Measurements from ENCODE around the gene C1QTNF1.

DNA sequence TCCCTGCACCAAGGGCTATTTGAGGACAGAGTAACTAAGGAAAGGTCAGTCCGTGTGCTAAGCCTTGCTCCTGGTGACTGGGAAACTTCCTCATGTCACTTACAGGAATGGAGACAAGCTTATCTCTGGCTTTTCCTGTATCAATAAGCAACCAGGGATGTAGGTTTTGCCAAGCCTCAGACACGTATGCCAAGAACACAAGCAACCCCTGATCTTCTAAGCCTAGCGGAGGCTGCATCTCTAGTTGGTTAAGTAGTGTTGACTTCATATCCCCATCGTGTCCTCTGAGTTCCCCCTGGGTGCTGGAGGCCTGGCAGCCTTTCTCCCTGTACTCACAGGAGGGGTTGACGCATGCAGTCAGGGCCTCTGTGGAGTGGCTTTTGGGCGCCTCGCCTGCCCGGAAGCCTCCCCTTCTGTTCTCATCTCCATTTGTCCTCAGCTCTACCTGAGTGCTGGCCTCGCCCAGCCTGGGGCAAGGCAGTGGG is 1.4 kb upstream of the C1QTNF1 start:
- TF ChIP-seq, protein P1, sequence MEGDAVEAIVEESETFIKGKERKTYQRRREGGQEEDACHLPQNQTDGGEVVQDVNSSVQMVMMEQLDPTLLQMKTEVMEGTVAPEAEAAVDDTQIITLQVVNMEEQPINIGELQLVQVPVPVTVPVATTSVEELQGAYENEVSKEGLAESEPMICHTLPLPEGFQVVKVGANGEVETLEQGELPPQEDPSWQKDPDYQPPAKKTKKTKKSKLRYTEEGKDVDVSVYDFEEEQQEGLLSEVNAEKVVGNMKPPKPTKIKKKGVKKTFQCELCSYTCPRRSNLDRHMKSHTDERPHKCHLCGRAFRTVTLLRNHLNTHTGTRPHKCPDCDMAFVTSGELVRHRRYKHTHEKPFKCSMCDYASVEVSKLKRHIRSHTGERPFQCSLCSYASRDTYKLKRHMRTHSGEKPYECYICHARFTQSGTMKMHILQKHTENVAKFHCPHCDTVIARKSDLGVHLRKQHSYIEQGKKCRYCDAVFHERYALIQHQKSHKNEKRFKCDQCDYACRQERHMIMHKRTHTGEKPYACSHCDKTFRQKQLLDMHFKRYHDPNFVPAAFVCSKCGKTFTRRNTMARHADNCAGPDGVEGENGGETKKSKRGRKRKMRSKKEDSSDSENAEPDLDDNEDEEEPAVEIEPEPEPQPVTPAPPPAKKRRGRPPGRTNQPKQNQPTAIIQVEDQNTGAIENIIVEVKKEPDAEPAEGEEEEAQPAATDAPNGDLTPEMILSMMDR (conservative IDR thresholded peaks at IDR 0.05; ENCODE audit: low read length) = no peak
- no peak for TF ChIP-seq EZH2phosphoT487 (IDR thresholded peaks at IDR 0.05; ENCODE audit: borderline replicate concordance, low read depth, low read length)
